GM18498 (cell line): ENCODE data around the gene CEP41.

Source experiments
- ATAC-seq: cut with Tn5 transposase; IDR thresholded peaks from one replicate; pipeline ENCODE4 v1.9.1; 2021; ENCODE audit warnings: mild to moderate bottlenecking, moderate library complexity; ENCODE audit not compliant: unreplicated experiment

CEP41 gene

GRCh38 chr7:130420943-130421578 is 19.8 kb downstream of the CEP41 start:
- ATAC-seq, result no peak

- ATAC-seq, result no peak
Observed at GRCh38 chr7:130419658-130420057, 21.2 kb downstream of the CEP41 start.

GRCh38 chr7:130418306-130418705 is 22.5 kb downstream of the CEP41 start:
- no peak for ATAC-seq

GRCh38 chr7:130417213-130417612 is 23.6 kb downstream of the CEP41 start:
- no peak for ATAC-seq

- no peak for ATAC-seq
Observed at GRCh38 chr7:130415006-130415405, 25.8 kb downstream of the CEP41 start.

GRCh38 chr7:130413201-130413600 is 27.6 kb downstream of the CEP41 start:
- ATAC-seq, result no peak

GRCh38 chr7:130410868-130411541 is 29.8 kb downstream of the CEP41 start:
- no peak for ATAC-seq

GRCh38 chr7:130409712-130410072 is 31.1 kb downstream of the CEP41 start:
- no peak for ATAC-seq

GRCh38 chr7:130409067-130409711 is 31.6 kb downstream of the CEP41 start:
- no peak for ATAC-seq

- no peak for ATAC-seq
Observed at GRCh38 chr7:130405003-130405402, 35.8 kb downstream of the CEP41 start.

- no peak for ATAC-seq
Observed at GRCh38 chr7:130401578-130401977, 39.2 kb downstream of the CEP41 start.

- ATAC-seq, result no peak
Observed at GRCh38 chr7:130401101-130401500, 39.7 kb downstream of the CEP41 start.

- ATAC-seq, result no peak
Observed at GRCh38 chr7:130400120-130400572, 40.7 kb downstream of the CEP41 start.

- ATAC-seq, result no peak
Observed at GRCh38 chr7:130398526-130399090, 42.2 kb downstream of the CEP41 start.

GRCh38 chr7:130397758-130398073 is 43.1 kb downstream of the CEP41 start:
- ATAC-seq, result no peak

- no peak for ATAC-seq
Observed at GRCh38 chr7:130397051-130397757, 43.6 kb downstream of the CEP41 start.

GRCh38 chr7:130396109-130396508 is 44.7 kb downstream of the CEP41 start:
- no peak for ATAC-seq

- no peak for ATAC-seq
Observed at GRCh38 chr7:130395421-130395820, 45.4 kb downstream of the CEP41 start.

GRCh38 chr7:130394421-130395195 is 46.2 kb downstream of the CEP41 start:
- peak; percentile 53 for ATAC-seq

GRCh38 chr7:130393841-130394411 is 46.9 kb downstream of the CEP41 start:
- ATAC-seq, result no peak
